ENCODE results near the gene DYNLRB2. TPM values are rescaled to one million over a fixed set of nuclear protein-coding genes. Genes with fewer than 3 reads are reported as not detected.
A peak's percentile ranks its signal among the peaks of the same experiment; 100 is the strongest.

DYNLRB2 gene
- total and polyA plus RNA-seq, 9 of the 15 experiments (the other 6 are each of a cell fraction or from before 2014, with no cell fraction given): not detected

DNA sequence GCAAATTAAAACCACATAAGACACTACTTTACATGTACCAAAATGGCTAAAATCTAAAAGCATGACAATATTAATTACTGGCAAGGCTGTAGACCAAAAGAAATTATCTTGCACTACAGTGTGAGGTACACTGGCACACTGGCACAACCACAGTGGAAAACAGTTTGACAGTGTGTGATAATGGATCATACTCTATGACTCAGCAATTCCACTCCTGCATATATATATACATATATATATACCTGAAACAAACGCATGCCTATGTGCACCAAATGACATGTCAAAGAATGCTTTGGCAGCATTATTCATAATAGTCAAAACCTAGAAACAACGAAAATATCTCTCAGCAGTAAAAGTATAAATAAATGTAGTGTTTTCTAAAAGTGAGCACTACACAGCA is 4.6 kb upstream of the DYNLRB2 start (continued):
- TF ChIP-seq MGA (IDR thresholded peaks at IDR 0.05): no peak
- TF ChIP-seq, protein P1, sequence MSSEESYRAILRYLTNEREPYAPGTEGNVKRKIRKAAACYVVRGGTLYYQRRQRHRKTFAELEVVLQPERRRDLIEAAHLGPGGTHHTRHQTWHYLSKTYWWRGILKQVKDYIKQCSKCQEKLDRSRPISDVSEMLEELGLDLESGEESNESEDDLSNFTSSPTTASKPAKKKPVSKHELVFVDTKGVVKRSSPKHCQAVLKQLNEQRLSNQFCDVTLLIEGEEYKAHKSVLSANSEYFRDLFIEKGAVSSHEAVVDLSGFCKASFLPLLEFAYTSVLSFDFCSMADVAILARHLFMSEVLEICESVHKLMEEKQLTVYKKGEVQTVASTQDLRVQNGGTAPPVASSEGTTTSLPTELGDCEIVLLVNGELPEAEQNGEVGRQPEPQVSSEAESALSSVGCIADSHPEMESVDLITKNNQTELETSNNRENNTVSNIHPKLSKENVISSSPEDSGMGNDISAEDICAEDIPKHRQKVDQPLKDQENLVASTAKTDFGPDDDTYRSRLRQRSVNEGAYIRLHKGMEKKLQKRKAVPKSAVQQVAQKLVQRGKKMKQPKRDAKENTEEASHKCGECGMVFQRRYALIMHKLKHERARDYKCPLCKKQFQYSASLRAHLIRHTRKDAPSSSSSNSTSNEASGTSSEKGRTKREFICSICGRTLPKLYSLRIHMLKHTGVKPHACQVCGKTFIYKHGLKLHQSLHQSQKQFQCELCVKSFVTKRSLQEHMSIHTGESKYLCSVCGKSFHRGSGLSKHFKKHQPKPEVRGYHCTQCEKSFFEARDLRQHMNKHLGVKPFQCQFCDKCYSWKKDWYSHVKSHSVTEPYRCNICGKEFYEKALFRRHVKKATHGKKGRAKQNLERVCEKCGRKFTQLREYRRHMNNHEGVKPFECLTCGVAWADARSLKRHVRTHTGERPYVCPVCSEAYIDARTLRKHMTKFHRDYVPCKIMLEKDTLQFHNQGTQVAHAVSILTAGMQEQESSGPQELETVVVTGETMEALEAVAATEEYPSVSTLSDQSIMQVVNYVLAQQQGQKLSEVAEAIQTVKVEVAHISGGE (CRISPR knock-in tag; IDR thresholded peaks at IDR 0.05): no peak
- TF ChIP-seq, protein P2, sequence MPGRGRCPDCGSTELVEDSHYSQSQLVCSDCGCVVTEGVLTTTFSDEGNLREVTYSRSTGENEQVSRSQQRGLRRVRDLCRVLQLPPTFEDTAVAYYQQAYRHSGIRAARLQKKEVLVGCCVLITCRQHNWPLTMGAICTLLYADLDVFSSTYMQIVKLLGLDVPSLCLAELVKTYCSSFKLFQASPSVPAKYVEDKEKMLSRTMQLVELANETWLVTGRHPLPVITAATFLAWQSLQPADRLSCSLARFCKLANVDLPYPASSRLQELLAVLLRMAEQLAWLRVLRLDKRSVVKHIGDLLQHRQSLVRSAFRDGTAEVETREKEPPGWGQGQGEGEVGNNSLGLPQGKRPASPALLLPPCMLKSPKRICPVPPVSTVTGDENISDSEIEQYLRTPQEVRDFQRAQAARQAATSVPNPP (IDR thresholded peaks at IDR 0.05; ENCODE audit: borderline replicate concordance, insufficient read depth, insufficient read length): no peak
- no peak for TF ChIP-seq NR2C1 (IDR thresholded peaks at IDR 0.05)
- no peak for TF ChIP-seq NR2C1 (tag; IDR thresholded peaks at IDR 0.05)
- TF ChIP-seq, protein P3, sequence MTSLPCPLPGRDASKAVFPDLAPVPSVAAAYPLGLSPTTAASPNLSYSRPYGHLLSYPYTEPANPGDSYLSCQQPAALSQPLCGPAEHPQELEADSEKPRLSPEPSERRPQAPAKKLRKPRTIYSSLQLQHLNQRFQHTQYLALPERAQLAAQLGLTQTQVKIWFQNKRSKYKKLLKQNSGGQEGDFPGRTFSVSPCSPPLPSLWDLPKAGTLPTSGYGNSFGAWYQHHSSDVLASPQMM (CRISPR knock-in tag; IDR thresholded peaks at IDR 0.05): no peak
- TF ChIP-seq, protein P4, sequence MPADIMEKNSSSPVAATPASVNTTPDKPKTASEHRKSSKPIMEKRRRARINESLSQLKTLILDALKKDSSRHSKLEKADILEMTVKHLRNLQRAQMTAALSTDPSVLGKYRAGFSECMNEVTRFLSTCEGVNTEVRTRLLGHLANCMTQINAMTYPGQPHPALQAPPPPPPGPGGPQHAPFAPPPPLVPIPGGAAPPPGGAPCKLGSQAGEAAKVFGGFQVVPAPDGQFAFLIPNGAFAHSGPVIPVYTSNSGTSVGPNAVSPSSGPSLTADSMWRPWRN (IDR thresholded peaks at IDR 0.05; ENCODE audit: low read depth): no peak
- TF ChIP-seq OTX1 (CRISPR knock-in tag; IDR thresholded peaks at IDR 0.05): no peak
- no peak for TF ChIP-seq ZNF12 (CRISPR knock-in tag; IDR thresholded peaks at IDR 0.05)
- TF ChIP-seq BACH1 (tag; IDR thresholded peaks at IDR 0.05): 0 out of 2 replicates have a peak, but pooled peaks have one; percentile 53
